HG02610 (cell line): ENCODE measurements around the gene MMS22L.

Experiments used
- ATAC-seq: cut with Tn5 transposase; IDR thresholded peaks from one replicate; pipeline ENCODE4 v1.9.1; 2021; ENCODE audit warnings: mild to moderate bottlenecking, moderate library complexity; ENCODE audit not compliant: unreplicated experiment

Gene MMS22L

GRCh38 chr6:97282726-97283617, at the start of gene MMS22L:
Gene MMS22L, minus strand, starts transcription at chr6:97283216. Its CDS starts 739 bp downstream, at chr6:97282477.
- peak; percentile 97 for ATAC-seq

GRCh38 chr6:97322811-97323210, 39.8 kb upstream of the MMS22L start:
- no peak for ATAC-seq

GRCh38 chr6:97322226-97322625, 39.2 kb upstream of the MMS22L start:
- ATAC-seq, result no peak

- no peak for ATAC-seq
These were observed 34.0 kb upstream of the MMS22L start for GRCh38 chr6:97316978-97317377.

GRCh38 chr6:97312241-97312640, 29.2 kb upstream of the MMS22L start:
- no peak for ATAC-seq

- ATAC-seq, result no peak
These were observed 23.7 kb upstream of the MMS22L start for GRCh38 chr6:97306544-97307320.

GRCh38 chr6:97305414-97306066, 22.5 kb upstream of the MMS22L start:
- ATAC-seq, result no peak

GRCh38 chr6:97304701-97305100, 21.7 kb upstream of the MMS22L start:
- no peak for ATAC-seq

- peak; percentile 82 for ATAC-seq
These were observed 11.4 kb upstream of the MMS22L start for GRCh38 chr6:97294451-97294850.

GRCh38 chr6:97293198-97293696, 10.2 kb upstream of the MMS22L start:
- no peak for ATAC-seq

GRCh38 chr6:97292671-97293070, 9.7 kb upstream of the MMS22L start:
- ATAC-seq, result no peak

GRCh38 chr6:97291896-97292295, 8.9 kb upstream of the MMS22L start:
- no peak for ATAC-seq

- no peak for ATAC-seq
These were observed 6.3 kb upstream of the MMS22L start for GRCh38 chr6:97289332-97289731.

- ATAC-seq, result no peak
These were observed 5.2 kb upstream of the MMS22L start for GRCh38 chr6:97288188-97288587.

- peak; percentile 1 for ATAC-seq
These were observed 734 bp downstream of the MMS22L start for GRCh38 chr6:97282238-97282725.

GRCh38 chr6:97280766-97281165, 2.2 kb downstream of the MMS22L start:
- no peak for ATAC-seq

GRCh38 chr6:97275804-97276203, 7.2 kb downstream of the MMS22L start:
- ATAC-seq, result no peak

GRCh38 chr6:97269821-97270220, 13.2 kb downstream of the MMS22L start:
- ATAC-seq, result no peak

GRCh38 chr6:97262676-97263075, 20.3 kb downstream of the MMS22L start:
- ATAC-seq, result no peak

- ATAC-seq, result no peak
These were observed 36.2 kb downstream of the MMS22L start for GRCh38 chr6:97246842-97247241.

- no peak for ATAC-seq
These were observed 42.8 kb downstream of the MMS22L start for GRCh38 chr6:97240222-97240621.
